Epidermal melanocyte (primary cell): Measurements from ENCODE around the gene ARRDC3.
"Not testable (repeated sequence)": the region's sequence is repeated elsewhere in the genome, so short reads cannot be mapped to it uniquely, and the experiment has no call there.

Experiments
- DNase-seq: peaks from one replicate; pipeline ENCODE4 v3.0.0; 2011; ENCODE audit warnings: low spot score; ENCODE audit not compliant: insufficient read length

Gene ARRDC3

DNA sequence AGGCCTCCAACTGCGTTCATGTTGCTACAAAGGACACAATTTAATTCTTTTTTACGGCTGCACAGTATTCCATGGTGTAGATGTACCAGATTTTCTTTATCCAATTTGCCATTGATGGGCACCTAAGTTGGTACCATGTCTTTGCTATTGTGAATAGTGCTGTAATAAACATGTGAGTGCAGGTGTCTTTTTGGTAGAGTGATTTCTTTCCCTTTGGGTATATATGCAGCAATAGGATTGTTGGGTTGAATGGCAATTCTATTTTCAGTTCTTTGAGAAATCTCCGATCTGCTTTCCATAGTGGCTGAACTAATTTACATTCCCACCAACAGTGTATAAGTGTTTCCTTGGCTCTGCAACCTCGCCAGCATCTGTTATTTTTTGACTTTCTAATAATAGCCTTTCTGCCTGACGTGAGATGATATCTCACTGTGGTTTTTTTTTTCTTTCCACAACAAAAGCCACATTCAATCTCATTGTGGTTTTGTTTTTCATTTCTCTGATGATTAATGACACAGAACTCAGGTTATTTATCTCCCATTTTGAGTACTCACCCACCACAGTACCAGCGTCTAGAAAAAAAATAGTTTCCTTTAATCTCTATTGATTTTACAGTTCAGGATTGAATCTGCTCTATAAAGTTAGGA lies 21.9 kb downstream of the ARRDC3 start:
- no peak for DNase-seq

DNA sequence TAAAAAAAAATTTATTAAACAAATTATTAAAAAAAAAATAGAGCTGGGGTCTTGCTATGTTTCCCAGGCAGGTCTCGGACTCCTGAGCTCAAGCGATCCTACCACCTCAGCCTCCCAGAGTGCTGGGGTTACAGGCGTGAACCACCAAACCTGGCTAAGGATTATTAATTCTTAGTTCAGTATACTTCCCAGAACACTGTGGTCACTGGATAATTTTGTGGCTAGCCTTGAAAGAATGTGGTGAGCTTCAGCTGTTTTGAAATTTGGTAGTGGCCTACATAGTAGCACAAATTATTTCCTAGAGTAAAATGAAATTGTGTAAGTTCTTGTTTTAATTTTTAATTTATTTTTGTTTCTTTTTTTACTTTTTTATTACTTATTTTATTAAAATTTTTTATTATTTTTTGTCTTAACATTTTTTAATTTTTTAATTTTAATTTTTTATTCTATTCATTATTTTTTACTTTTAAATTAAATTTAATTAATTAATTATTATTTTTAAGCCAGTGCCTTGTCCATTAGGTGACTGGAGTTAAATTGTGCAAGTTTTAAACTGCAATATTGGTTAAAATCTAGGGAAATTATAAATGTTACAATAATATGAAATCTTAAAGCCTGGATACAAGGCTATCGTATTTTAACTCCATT lies 23.0 kb downstream of the ARRDC3 start:
- no peak for DNase-seq

DNA sequence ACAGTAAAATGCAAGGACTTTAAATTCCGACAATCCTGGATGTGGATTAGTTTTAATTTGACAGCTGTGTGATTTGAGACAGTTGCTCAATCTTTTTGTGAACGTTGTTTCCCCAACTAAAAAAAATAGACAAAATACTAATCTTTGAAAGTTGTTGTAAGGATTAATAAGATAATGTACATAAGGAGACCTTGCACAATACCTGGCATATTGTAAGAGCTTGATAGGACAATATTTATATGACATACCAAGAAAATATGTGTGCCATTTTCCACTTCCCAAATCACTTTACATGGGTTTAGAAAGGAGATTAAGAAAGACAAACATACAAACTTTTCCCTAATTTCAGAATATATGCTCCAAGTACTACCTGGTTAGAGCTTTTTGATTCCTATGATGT lies 25.3 kb downstream of the ARRDC3 start:
- DNase-seq: no peak

DNA sequence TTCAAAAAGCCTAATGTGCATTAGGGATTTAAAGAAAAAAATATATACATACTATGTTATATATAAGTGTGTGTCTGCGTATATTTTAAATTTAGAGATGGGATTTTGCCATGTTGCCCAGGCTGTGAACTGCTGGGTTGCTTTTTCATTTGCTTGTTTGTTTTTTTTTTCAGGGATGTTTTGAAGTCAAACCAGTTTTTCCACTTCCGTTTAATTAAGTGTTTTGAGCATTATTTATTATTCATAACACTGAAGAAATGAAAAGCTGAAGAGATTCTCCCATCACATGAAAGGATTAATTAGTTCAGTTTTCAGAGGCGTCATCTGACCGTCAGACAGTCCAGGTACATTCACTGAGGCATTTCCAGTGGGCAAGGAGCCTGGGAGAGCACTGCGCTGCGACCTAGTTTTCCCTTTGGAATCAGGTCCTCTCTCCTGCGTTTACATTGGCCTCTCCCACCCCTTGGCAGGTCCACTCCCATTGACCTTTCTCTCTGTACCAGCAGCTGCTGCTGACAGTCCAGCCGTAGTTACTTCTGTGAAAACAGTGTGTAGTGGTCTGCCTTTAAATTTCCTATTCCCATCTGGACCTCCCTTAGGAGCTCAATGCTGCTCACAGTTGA lies 26.0 kb downstream of the ARRDC3 start:
- DNase-seq: no peak

DNA sequence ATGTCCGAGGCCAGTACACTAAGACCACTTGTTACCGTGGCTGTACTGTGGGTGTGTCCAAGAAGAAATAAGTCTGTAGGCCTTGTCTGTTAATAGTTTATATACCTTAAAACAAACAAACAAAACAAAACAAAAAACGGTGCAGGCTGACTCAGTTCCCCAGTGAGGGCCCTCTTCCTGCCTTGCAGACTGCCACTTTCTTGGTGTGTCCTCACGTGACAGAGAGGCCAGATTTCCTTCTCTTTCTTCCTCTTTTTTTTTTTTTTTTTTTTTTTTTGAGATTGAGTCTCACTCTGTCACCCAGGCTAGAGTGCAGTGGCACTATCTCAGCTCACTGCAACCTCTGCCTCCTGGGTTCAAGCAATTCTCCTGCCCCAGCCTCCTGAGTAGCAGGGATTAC lies 28.2 kb downstream of the ARRDC3 start:
- not testable (repeated sequence) for DNase-seq

DNA sequence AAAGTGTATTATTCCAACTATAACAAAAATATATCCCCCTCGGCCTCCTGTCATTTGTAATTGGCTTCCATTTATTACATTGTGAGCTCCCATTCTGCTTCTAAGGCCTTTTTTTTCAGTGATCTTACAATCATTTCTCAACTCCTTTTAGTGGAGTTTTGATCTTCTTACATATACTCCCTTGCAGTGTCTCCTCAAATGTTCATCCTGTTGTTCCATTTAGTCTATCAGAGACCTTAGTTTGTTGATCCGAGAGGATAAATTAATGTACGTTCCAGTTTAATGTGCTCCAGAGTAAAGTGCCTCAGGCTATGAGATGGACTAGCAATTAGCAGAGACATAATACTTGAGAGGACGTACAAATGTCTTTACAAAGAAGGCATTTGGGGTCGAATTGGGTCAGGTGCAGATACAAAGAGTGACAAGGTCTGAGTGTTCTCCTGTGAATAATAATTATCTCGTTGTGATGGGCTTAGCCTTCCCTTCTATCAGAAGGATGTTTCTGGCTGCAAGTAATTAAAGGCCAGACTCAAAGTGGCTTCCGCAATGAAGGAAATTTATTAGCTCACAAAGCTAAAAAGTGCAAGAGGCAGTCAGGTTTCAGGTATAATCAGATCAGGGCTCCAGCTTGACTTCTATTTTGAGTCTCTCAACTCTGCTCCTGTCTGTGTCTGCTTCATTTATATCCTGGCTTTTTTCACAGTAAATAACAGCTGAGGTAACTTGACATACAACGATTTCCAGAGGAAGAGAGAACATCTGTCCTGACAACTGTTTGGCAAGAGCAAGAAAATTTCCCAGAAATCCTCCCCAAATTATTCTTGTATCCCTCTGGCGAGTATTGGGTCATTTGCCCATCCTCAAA lies 30.1 kb downstream of the ARRDC3 start:
- no peak for DNase-seq

DNA sequence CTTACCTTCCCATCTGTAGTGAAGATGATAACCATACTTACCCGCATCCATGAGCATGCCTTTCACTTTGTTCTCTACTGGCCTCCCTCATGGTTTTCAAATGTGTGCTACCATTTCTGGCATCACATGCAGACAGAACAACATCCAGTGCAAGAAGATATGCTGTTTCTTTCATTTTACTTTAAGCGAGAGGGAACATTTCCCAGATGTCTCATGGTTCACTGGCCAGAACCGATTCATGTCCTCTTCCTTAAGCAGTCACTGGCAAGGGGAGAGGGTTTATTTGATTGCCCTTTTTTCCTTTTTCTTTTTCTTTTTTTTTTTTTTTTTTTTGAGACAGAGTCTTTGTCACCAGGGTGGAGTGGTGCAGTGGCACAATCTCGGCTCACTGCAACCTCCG lies 37.7 kb downstream of the ARRDC3 start:
- no peak for DNase-seq

DNA sequence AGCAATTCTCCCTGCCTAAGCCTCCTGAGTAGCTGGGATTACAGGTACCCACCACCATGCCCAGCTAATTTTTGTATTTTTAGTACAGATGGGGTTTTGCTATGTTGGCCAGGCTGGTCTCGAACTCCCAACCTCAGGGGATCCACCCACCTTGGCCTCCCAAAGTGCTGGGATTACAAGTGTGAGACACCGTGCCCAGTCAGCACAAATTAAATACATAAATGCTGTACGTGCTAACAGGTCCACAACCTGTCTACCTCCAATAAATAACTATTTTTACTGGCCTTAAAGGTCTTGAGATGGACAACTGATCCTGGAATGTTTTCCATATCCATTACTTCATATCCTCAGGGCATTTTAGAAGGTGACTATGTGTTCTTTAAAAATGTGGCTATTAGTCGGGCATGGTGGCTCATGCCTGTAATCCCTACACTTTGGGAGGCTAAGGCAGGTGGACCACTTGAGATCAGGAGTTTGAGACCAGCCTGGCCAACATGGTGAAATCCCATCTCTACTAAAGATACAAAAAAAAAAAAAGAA lies 38.4 kb downstream of the ARRDC3 start:
- DNase-seq: not testable (repeated sequence)

DNA sequence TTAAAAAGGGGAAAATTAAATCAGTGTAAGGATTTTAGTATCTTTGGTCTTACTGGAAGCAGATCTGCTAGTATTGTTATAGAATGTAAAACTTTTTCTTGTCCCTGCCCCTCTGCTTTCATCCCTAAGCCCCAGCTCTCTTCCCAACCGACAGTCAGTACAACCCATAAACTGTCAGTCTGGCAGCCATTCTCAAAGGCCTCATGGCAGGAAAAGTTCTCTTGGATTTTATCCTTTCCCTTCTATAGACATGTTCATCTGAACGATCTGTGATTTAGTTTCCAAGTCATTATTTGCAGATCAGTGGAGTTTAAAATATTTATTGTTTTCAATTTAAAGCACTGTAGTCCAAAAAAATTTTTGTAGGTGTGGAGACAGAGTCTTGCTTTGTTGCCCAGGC lies 39.2 kb downstream of the ARRDC3 start:
- DNase-seq: no peak

DNA sequence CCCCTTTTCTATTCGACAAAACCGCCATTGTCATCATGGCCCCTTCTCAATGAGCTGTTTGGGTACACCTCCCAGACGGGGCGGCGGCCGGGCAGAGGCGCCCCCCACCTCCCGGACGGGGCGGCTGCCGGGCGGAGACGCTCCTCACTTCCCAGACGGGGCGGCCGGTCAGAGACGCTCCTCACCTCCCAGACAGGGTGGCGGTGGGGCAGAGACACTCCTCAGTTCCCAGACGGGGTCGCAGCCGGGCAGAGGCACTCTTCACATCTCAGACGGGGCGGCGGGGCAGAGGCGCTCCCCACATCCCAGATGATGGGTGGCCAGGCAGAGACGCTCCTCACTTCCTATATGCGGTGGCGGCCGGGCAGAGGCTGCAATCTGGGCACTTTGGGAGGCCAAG lies 40.2 kb downstream of the ARRDC3 start:
- not testable (repeated sequence) for DNase-seq

DNA sequence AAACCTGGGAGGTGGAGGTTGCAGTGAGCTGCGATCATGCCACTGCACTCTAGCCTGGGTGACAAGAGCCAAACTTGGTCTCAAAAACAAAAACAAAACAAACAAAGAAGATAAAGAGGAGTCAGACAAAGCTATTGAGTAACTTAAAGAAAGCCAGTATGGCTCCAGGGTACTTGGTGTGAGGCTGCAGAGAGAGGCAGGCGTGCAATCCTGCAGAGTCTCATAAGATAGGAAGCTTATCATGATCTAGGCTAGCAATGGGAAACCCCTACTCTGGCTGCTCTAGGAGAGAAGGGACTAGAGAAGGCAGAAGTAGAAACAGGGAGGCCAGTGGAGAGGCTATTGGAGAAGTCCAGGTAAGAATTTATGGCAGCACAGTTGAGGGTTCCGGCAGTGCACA lies 42.0 kb downstream of the ARRDC3 start:
- DNase-seq: no peak

DNA sequence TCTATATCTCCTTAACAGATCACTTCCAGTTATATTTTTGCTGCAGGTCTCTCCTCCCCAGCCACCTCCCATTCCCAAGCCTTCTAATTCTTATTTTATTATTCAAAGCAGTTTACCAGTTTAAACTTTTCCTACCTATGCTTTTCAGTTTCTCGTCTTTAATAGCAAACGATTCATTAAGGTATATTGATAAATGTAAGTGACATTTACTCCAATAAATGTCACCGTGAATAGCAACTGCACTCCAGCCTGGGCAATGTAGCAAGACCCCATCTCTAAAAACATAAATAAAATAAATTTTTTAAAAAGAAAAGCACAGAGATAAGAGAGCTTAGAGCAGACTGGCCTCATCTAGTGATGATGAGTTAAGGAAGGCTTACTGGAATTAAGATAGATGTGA lies 42.6 kb downstream of the ARRDC3 start:
- no peak for DNase-seq

DNA sequence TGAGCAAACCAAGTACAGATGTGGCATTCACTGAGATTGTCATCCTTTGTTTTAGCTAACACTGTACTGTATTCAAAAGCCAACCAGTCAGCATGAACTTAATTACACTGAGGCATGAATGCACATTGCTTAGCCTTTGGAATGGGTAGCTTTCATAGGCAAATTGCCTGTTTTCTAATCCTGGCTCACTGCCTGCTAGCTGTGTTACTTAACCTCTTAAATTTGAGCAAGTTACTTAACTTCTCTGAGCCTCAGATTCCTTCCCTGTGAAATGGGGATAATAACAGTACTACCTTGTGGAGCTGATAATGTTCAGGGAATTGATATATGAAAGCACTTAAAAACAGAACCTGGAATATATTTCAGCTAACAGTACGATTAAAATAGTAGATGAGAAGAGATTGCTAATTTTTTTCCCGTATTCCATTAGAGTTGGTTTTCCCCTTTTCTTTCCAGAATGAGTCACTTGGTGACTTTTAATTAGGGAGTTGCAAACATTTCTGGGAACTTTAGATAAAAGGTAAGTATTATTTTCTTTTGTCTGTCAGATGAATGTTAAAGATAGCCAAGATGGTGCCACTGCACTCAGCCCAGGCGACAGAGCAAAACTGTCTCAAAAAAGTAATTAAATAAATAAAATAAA lies 43.9 kb downstream of the ARRDC3 start:
- DNase-seq: no peak

DNA sequence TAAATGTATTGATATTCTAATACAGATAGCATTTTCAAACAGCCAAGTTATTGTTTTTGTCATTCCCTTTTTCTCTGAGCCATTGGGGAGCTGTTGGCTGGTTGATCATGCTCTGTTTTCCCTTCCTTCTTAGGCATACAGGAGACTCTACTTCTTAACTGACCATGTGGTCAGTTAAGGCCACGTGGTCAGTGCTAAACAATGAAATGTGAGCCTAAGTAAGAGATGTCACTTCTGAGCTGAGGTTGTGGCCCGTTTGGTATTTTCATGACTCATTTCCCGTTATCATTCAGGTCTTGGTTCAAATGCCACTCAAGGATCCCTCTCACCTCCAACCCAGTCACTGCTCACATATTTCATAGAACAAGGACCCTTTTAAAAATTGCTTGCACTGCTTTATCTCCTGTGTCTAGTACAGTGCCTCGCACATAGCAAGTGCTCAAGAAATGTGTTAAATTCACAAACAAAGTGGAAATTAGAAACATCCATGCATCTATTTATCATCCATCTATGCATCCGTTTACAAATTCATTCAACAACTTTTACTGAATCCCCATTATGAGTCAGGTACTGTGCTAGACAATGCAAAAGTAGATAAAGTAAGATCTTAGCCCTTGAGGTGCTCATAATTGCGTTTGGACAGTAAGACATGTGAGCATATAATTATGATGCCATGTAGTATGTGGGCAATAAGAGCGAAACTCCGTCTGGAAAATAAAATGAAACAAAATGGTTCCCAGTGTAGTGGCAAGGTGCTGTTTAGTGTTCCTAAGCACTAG lies 50.7 kb downstream of the ARRDC3 start:
- DNase-seq: no peak

DNA sequence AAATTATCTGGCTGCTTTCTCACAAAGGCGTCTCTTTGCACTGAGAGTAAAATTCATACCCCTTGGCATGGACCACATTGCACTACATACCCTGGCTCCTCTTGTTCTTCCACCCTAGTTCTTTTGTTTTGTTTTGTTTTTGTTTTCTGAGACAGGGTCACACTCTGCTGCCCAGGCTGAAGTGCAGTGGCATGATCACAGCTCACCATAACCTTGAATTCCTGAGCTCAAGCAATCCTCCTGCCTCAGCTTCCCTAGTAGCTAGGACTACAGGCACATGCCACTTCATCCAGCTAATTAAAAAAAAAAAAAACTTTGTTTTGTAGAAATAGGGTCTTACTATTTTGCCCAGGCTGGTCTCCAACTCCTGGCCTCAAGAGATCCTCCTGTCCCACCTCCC lies 51.4 kb downstream of the ARRDC3 start:
- DNase-seq: no peak

DNA sequence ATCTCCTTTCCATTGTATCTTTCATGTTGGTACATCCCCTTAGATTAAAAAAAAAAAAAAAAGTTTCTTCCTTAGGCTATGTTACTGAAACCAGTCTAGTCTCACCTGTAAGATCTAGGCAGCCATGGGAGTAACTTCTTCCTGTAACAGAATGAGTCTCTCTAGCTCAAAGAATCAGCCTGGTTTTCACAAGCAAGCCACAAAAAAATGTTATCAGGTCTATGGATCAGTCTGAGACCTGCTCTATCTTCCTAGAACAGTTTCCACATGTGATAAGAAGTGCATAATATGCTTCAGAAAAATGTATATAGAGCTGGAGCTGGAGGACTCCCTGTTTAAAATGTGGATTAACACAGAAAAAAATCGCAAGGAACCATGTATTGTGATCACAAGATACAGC lies 53.8 kb downstream of the ARRDC3 start:
- no peak for DNase-seq

DNA sequence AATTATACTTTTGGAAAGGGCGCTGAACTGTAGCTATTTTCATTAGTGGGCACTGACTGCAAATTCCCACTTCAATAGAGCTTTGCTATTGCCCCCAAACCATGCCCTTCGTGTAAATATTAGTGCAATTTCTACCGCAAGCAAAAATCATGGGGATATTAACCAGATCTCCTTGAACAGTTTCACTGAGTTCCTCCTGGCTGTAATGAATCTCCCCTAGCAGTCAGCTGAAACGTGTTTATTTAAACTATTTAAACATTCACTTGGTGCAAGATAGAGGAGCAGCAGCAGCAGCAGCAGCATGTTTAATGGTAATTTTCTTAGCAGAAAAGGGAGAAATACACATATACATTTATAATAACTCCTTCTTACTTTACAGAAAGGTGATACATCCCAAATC lies 54.4 kb downstream of the ARRDC3 start:
- no peak for DNase-seq

DNA sequence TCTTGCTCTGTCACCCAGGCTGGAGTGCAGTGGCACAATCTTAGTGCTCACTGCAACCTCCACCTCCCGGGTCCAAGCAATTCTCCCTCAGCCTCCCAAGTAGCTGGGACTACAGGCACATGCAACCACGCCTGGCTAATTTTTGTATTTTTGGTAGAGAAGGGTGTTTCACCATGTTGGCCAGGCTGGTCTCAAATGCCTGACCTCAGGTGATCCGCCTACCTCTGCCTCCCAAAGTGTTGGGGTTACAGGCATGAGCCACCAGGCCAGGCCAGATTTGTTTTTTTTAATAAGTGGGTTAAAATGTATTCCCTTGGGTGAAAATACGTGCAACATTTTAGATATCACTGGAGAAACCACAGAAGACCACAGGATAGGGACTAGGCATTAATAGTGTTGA lies 60.1 kb downstream of the ARRDC3 start:
- not testable (repeated sequence) for DNase-seq

DNA sequence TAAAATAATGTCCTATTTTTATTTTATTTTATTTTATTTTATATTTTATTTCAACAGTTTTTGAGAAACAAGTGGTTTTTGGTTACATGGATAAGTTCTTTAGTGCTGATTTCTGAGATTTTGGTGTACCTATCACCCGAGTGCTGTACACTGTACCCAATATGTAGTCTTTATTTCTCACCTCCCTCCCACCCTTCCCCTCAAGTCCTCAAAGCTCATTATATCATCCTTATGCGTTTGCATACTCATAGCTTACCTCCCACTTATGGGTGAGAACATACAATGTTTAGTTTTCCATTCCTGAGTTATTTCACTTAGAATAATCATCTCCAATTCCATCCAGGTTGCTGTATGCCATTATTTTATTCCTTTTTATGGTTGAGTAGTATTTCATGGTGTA lies 63.5 kb downstream of the ARRDC3 start:
- DNase-seq: no peak

DNA sequence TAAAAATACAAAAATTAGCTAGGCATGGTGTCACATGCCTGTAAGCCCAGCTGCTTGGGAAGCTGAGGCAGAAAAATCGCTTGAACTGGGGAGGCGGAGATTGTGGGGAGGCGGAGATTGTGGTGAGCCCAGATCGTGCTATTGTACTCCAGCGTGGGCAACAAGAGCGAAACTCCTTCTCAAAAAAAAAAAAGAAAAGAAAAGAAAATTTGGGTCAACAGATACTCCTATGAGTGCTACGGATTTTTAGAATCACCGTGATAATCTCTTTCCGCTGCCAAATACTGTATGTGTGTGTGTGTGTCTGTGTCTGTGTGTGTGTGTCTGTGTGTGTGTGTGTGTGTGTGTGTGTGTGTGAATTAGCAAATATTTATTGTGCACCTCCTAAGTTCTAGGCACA lies 64.4 kb downstream of the ARRDC3 start:
- DNase-seq: no peak
